ENCODE measurements around the gene NASP. TPM values are rescaled to one million over a fixed set of nuclear protein-coding genes. Genes with fewer than 3 reads are reported as not detected.

NASP gene
- total RNA-seq, 4 donors from 2014 or later: 45.8 to 98.3 (median 75.1) TPM

- intact Hi-C loops (cut with DNase I): no loop called here
- DNase-seq: no peak
- 96 to 98% methylated on average over 1 of the region's 1 CpG for WGBS, 2 donors
- TF ChIP-seq CTCF (IDR thresholded peaks at IDR 0.05): no peak
- no peak for TF ChIP-seq POLR2A (IDR thresholded peaks at IDR 0.05)
- Histone ChIP-seq H3K27me3 (no peaks in the 10 kb centered on the region), H3K4me3 (replicated peaks in 1 of 3) (no peak overlapping the region), H3K4me1 (peaks cover 0 to 5% of the 10 kb centered on the region in 2 donors), H3K27ac (no peak overlapping the region), H3K9me3 (no peaks in the 10 kb centered on the region), H3K36me3 (peaks cover 32 to 40% of the 10 kb centered on the region in 2 donors)
Measured at GRCh38 chr1:45615885-45616284, 32.0 kb downstream of the NASP start.

GRCh38 chr1:45617618-45618017 lies 33.8 kb downstream of the NASP start:
- no peaks in the 10 kb centered on the region for H3K9me3 ChIP-seq
- no peaks in the 10 kb centered on the region for H3K27me3 ChIP-seq
- H3K27ac ChIP-seq: no peak overlapping the region
- H3K4me1 ChIP-seq: peaks cover 0 to 21% of the 10 kb centered on the region in 2 donors
- intact Hi-C loops (cut with DNase I): no loop called here
- TF ChIP-seq CTCF (IDR thresholded peaks at IDR 0.05) (no peak), POLR2A (IDR thresholded peaks at IDR 0.05) (no peak)
- 70 to 77% methylated on average over 4 of the region's 4 CpGs for WGBS, 2 donors
- no peak for DNase-seq
- H3K4me3 ChIP-seq (replicated peaks in 1 of 3): no peak overlapping the region
- H3K36me3 ChIP-seq: peaks cover 32 to 40% of the 10 kb centered on the region in 2 donors

- WGBS, 2 donors: 63 to 70% methylated on average over 8 of the region's 8 CpGs
- H3K27ac ChIP-seq: peak overlapping the region in 2 of 3 donors; percentile 56 to 67
- DNase-seq: no peak
Measured at GRCh38 chr1:45619149-45619921, 35.5 kb downstream of the NASP start.

GRCh38 chr1:45620588-45621500 lies 37.0 kb downstream of the NASP start:
- no peaks in the 10 kb centered on the region for H3K27me3 ChIP-seq
- TF ChIP-seq POLR2A (IDR thresholded peaks at IDR 0.05): no peak
- no peak for TF ChIP-seq CTCF (IDR thresholded peaks at IDR 0.05)
- H3K27ac ChIP-seq: peak overlapping the region in 2 of 3 donors; percentile 56 to 67
- intact Hi-C loops (cut with DNase I): no loop called here
- peaks cover 25 to 31% of the 10 kb centered on the region in 2 donors for H3K36me3 ChIP-seq
- no peak overlapping the region for H3K4me3 ChIP-seq (replicated peaks in 1 of 3)
- peaks cover 0 to 21% of the 10 kb centered on the region in 2 donors for H3K4me1 ChIP-seq
- 88 to 94% methylated on average over 15 to 16 of the region's 17 CpGs for WGBS, 2 donors
- DNase-seq: no peak
- no peaks in the 10 kb centered on the region for H3K9me3 ChIP-seq

More at GRCh38 chr1:45619149-45619921, 35.5 kb downstream of the NASP start:
- H3K4me3 ChIP-seq (replicated peaks in 1 of 3): no peak overlapping the region
- H3K4me1 ChIP-seq: peaks cover 0 to 21% of the 10 kb centered on the region in 2 donors
- no peaks in the 10 kb centered on the region for H3K27me3 ChIP-seq
- TF ChIP-seq CTCF (IDR thresholded peaks at IDR 0.05) (no peak), POLR2A (IDR thresholded peaks at IDR 0.05) (no peak)
- no peaks in the 10 kb centered on the region for H3K9me3 ChIP-seq
- intact Hi-C loops (cut with DNase I): no loop called here
- peaks cover 36 to 43% of the 10 kb centered on the region in 2 donors for H3K36me3 ChIP-seq
